IPS-NIHi7 (cell line): ENCODE data around the gene OPRD1.

Experiments
- DNase-seq: peaks from one replicate; pipeline ENCODE4 v3.0.0; 2012; ENCODE audit warnings: mixed read lengths; ENCODE audit errors: extremely low spot score

The OPRD1 gene

DNA sequence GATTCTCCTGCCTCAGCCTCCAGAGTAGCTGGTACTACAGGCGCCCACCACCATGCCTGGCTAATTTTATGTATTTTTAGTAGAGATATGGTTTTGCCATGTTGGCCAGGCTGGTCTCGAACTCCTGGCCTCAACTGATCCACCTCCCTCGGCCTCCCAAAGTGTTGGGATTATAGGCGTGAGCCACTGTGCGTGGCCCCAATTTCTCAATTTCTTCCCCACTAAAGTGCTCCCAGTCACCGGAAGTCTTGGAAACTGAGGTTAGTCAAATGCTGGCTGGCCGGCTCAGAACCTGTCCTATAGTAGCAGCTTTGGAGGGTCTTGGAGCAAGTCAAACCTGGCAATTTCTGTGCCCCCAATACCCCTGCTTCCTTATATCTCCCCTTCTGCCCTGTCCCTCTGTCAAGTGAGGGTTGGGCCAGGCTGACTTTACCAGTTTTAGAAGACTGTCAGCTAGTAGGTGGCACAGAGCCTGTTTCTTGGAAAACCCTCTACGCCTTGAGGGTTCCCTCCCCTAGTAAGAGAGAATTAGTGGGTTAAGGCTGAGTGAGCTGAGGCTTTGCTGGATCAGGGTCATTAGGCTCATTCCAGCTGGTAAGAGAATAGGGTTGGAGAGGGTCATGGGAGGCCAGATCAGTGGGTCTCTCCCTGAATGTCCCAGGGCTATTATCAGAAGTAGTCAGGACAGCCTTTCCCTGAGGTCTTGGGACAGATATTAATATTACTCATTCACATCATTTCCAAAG lies 94.1 kb downstream of the OPRD1 start:
- no peak for DNase-seq

DNA sequence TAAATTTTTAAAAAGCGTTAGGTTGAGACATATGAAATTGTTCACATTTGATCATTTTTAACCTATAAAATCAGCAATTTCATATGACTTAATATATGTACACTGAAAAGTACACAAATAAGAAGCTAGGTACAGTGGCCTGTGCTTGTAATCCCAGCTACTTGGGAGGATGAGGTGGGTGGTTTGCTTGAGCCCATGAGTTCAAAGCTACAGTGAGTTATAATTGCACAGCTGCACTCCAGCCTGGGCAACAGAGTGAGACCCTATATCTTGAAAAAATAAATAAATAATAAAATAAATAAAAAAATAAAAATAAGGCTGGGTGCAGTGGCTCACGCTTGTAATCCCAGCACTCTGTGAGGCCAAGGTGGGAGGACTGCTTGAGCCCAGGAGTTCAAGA lies 97.2 kb downstream of the OPRD1 start:
- DNase-seq, result no peak

DNA sequence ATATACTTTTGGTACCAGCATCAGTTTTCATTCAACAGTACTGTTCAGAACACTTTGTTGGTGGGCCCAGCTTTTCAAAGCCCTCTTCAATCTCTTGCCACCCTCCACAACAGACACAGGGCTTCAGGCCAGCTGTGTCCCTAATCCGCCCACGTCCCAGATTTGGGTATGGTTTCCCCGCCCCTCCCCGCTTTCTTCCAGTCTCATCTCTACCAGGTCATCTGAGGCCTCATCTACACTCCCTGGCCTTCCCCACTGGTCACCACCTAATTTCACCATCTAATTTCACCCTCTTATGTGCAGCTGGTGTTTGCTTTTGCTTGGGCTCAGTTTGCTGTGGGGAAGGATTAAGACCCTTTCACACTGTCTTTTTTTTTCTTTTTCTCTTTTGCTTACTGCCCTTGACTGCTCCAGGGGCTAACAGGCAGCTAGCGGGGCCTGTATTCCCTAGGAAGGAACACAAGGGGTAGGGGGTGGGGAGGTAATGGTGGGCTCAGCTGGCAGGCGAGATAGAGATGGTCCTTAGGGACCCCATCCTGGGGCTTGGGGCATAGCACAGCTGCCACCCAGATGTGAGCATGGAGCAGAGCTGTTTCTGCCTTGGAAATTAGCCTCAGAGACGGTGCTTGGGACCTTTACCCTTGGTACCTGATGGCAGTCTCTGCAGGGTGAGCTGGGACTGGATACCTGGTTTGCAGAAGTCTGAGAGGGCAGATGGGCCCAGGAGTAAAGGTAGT lies 98.6 kb downstream of the OPRD1 start:
- no peak for DNase-seq

DNA sequence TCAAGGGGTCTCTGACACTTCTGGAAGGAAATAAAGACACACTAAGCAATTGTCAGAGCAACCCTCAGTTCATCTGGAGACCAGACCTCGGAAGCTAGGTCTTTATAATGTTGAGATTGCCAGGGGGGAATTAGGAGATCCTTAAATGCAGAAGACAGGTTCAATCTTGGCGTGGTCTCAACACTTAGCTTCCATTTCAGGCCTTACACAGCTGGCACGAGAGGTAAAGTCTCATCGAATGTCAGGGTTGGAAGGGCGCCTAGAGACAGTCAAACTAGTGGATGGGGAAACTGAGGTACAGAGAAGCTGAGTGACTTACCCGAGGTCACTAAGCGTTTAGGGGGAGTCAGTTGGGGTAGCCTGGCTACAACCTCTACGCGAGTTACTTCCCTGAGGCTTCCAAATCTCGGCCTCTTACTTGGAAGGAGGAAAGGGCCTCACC lies 101.8 kb downstream of the OPRD1 start:
- no peak for DNase-seq

DNA sequence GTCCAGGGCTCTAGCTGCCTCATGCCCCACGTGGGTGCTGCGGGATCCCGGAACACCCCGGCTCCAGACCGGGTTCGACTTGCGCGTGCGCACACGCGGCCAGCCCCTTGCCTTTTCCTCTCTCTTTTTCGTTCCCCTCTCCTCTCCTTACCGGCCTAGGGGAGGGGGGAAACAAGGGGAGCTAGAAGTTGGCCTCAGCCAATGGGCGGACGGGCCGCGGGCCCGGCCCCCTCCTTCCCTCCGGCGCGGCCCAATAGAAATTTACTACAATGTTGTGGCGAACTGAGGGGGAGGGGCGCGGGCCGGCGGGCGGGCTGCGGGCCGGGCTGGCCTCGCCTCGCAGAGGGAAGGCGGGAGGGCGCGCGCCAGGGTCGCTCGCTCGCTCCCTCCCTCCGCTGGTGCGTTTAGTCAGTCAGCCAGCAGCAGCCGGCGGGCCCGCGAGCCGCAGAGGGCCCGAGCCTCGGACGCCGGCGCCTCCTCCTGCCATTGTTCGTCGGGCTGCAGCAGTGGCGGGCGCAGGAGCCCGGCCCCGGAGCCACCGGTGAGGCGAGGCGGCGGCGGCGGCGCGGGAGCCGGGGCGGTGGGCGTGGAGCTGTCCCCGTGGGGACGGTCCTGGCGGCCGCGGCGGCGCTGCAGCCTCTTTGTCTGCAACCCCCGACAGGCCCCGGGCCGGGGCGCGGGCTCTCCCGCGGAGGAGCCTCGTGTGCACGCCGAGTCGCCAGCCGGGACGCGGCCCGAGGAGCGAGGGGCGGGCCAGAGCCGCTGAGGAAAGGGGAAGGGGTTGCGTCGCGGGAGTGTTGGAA lies 102.5 kb downstream of the OPRD1 start, which contains the start of gene EPB41:
Gene EPB41 (plus strand): TSS at position 342 of the 803 bp plus-strand sequence. CDS start 72,869 bp downstream, outside the sequence.
- DNase-seq, result peak; percentile 100

DNA sequence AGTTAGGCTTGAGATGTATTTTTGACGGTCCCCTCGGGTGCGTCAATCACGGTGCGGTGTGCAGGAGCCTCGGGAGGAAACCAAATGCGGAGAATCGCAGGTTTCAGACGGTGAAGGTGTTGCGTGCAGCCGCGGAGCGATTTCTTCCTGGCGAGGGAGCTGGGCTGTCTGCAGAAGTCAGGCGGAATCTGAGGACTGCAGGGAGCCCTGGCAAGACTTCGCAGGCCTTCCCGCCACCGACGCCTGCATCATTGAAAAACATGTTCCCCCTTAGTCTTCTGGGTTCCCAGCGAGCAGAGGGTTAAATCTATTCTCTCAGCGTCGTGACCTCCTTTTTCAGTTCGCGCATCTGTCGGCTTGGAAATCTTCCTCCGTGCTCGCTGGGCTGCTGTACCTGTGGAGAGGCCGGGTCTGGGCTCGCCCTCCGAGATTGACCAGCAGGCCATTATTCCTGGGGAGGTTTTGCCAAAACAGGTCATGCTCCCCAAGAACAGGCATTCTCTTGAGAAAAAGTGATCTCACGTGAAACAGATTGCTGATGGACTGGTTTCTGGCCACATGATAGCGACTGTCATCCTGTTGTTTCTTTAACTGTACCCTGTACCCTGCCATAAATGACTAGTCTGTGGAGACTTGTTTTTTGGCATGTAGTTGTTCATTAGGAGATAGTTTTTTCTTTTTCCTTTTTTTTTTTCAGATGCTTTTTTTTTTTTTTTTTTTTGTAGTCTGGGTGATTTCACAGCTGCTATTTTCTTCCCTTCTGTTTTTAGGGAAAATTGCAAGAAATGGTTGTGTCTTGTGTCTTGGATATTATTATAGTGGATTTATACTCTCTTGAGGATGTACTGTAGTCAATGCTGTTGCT lies 103.3 kb downstream of the OPRD1 start:
- DNase-seq, result peak; percentile 39

DNA sequence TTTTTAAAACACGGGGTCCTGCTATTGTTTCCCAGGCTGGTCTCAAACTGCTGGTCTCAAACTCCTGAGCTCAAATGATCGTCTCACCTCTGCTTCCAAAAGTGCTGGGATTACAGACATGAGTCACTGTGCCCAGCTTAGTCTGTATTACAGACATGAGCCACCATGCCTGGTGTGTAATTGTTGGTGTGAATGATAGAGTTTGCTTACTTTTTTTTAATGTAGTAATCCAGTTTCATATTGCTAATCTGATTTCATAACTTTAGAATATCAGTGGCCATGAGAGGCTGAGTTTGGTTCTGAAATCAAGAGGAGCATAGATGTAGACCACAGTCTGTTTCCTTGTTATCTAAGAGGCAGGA lies 105.8 kb downstream of the OPRD1 start:
- no peak for DNase-seq
